ENCODE measurements around the gene PFKP.

- no peak for TF ChIP-seq EZH2 (IDR thresholded peaks at IDR 0.05; ENCODE audit: borderline replicate concordance)
- no peak for TF ChIP-seq CTCF (IDR thresholded peaks at IDR 0.05; ENCODE audit: poor library complexity)
- no peak for TF ChIP-seq EZH2phosphoT487 (IDR thresholded peaks at IDR 0.05; ENCODE audit: low read depth, severe bottlenecking, unreplicated experiment)
These were observed 102.3 kb downstream of the PFKP start for GRCh38 chr10:3169673-3170072.
